Mucosa of descending colon (tissue), 3 donors: ENCODE measurements around the gene NYNRIN. TPM values are rescaled to one million over a fixed set of nuclear protein-coding genes. Genes with fewer than 3 reads are reported as not detected.

Experiments
- ATAC-seq: fragments of 200-7000 bp; cut with Tn5 transposase; one replicate; pipeline ENCODE4 v1.9.1; 2020; ENCODE audit warnings: mild to moderate bottlenecking, moderate library complexity
- DNase-seq, 3 donors: peaks; one replicate each; pipeline ENCODE4 v3.0.0-alpha.2; 2020
- H3K36me3 ChIP-seq: fragments of 200-600 bp; one replicate; pipeline ENCODE4 v1.8.0; 2021; ENCODE audit warnings: low read depth, mild to moderate bottlenecking
- H3K4me1 ChIP-seq: fragments of 200-600 bp; one replicate; pipeline ENCODE4 v1.8.0; 2021; ENCODE audit warnings: low read depth, mild to moderate bottlenecking
- H3K4me3 ChIP-seq: fragments of 200-600 bp; one replicate; pipeline ENCODE4 v1.8.0; 2021; ENCODE audit warnings: mild to moderate bottlenecking
- H3K9me3 ChIP-seq: fragments of 200-600 bp; one replicate; pipeline ENCODE4 v1.8.0; 2021; ENCODE audit warnings: mild to moderate bottlenecking
- intact Hi-C, 2 donors: fragments of 100-400 bp; cut with DNase I in 1 of 2; cut with micrococcal nuclease in 1 of 2; formaldehyde crosslinking; loops; one replicate each; pipeline versions ENCODE4 v1.11.0 to v1.11.1; 2022; cut with DNase I, micrococcal nuclease
- total RNA-seq, 3 donors: library from RNA; stranded (reverse); fragmentation: NEBNext Ultra II Directional in 2 of 3; extraction: Animal tissue kit (Norgen Biotek cat#: 25700) in 2 of 3; gene quantifications; one replicate each; pipeline versions ENCODE4 v1.2.1 to v1.2.4, GENCODE V29; 2021 to 2023
- TF ChIP-seq, protein P1 (sequence below): fragments of 200-600 bp; IDR thresholded peaks from one replicate; pipeline ENCODE4 v1.8.0; 2022; ENCODE audit warnings: antibody characterized with exemption, mild to moderate bottlenecking
- donor health status: DM: no; HTN: no; CAD: no; lungs with moderate emphysema.
- donor health status: DM: no; HTN: no; CAD: no.
- donor health status: DM: no; HTN: yes; CAD: no.

The NYNRIN gene
- total RNA-seq, 3 donors from 2014 or later, result 12.1 to 15.8 (median 13.4) TPM

DNA sequence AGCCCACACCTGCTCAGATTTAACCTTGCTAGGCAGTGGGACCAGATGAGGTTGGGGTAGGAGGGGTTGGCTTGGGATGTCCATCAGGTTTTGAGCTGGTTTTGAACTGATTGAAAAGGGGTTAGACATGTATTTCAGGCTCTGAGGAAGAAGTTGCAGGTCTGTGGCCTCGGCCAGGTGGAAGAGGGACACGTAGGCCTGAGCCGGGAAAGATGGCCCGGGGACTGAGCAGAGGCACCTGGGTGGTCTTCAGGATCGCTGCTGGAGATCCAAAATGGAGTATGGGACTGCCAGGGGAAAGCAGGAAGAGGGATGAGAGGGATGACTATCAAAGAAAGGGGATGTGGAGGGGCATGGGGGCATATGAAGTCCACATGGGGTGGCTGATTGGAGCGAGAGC lies 7.6 kb downstream of the NYNRIN start:
- H3K4me3 ChIP-seq, result no peak overlapping the region

GRCh38 chr14:24407608-24408325 lies 9.0 kb downstream of the NYNRIN start:
- TF ChIP-seq, protein P1, sequence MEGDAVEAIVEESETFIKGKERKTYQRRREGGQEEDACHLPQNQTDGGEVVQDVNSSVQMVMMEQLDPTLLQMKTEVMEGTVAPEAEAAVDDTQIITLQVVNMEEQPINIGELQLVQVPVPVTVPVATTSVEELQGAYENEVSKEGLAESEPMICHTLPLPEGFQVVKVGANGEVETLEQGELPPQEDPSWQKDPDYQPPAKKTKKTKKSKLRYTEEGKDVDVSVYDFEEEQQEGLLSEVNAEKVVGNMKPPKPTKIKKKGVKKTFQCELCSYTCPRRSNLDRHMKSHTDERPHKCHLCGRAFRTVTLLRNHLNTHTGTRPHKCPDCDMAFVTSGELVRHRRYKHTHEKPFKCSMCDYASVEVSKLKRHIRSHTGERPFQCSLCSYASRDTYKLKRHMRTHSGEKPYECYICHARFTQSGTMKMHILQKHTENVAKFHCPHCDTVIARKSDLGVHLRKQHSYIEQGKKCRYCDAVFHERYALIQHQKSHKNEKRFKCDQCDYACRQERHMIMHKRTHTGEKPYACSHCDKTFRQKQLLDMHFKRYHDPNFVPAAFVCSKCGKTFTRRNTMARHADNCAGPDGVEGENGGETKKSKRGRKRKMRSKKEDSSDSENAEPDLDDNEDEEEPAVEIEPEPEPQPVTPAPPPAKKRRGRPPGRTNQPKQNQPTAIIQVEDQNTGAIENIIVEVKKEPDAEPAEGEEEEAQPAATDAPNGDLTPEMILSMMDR, result no peak
- no peaks in the 10 kb centered on the region for H3K36me3 ChIP-seq
- DNase-seq, result no peak
- no peaks in the 10 kb centered on the region for H3K9me3 ChIP-seq
- ATAC-seq, result no peak
- intact Hi-C loops, result no loop called here
- no peaks in the 10 kb centered on the region for H3K4me1 ChIP-seq
- no peak overlapping the region for H3K4me3 ChIP-seq

More for the DNA sequence above, 7.6 kb downstream of the NYNRIN start:
- intact Hi-C loops, result no loop called here
- H3K4me1 ChIP-seq, result peaks cover 4% of the 10 kb centered on the region
- DNase-seq, result no peak
- no peak for ATAC-seq
- TF ChIP-seq, protein P1, result no peak
- H3K9me3 ChIP-seq, result no peaks in the 10 kb centered on the region
- H3K36me3 ChIP-seq, result no peaks in the 10 kb centered on the region

DNA sequence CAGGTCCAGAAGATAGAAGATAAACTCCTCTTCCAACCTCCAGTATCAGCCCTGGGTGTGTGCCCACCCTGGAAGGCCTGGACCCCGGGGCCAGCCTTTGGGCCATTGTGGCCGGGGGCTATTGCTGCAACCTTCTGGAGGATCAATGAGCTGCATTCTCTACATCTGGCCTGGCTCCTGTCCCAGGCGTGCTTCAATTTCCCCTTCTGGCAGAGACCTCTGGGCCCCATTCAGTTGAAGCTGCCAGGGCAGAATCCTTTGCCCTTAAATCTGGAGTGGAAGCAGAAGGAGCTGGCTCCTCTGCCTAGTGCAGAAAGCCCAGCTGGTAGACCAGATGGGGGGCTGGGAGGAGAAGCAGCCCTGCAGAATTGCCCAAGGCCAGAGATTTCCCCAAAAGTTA lies 10.0 kb downstream of the NYNRIN start:
- DNase-seq (no peak), ATAC-seq (no peak)
- intact Hi-C loops, result no loop called here
- no peaks in the 10 kb centered on the region for H3K4me1 ChIP-seq
- TF ChIP-seq, protein P1, result no peak
- H3K36me3 ChIP-seq, result no peaks in the 10 kb centered on the region
- H3K4me3 ChIP-seq, result no peak overlapping the region
- H3K9me3 ChIP-seq, result no peaks in the 10 kb centered on the region

DNA sequence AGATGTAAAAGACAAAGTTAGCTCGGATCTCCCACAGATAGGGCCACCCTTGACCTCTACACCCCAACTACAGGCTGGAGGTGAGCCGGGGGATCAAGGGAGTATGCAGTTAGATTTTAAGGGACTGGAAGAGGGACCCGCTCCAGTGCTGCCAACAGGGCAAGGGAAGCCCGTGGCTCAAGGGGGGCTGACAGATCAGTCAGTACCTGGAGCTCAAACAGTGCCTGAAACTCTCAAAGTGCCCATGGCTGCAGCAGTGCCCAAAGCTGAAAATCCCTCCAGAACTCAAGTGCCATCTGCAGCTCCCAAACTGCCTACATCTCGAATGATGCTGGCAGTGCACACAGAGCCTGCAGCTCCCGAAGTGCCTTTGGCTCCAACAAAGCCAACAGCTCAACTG lies 10.4 kb downstream of the NYNRIN start:
- Histone ChIP-seq H3K4me3 (no peak overlapping the region), H3K4me1 (no peaks in the 10 kb centered on the region), H3K36me3 (no peaks in the 10 kb centered on the region), H3K9me3 (no peaks in the 10 kb centered on the region)
- TF ChIP-seq, protein P1, result no peak
- DNase-seq (no peak), ATAC-seq (no peak)
- intact Hi-C loops, result no loop called here

GRCh38 chr14:24409956-24410355 lies 11.2 kb downstream of the NYNRIN start:
- intact Hi-C loops, result no loop called here
- ATAC-seq, result no peak
- Histone ChIP-seq H3K4me3 (no peak overlapping the region), H3K4me1 (no peaks in the 10 kb centered on the region), H3K9me3 (no peaks in the 10 kb centered on the region), H3K36me3 (no peaks in the 10 kb centered on the region)
- TF ChIP-seq, protein P1, result no peak
- no peak for DNase-seq
